WERI-Rb-1 (cell line): ENCODE measurements around the gene ESR2.

Source experiments
- DNase-seq: peaks from one replicate; pipeline ENCODE4 v3.0.0-alpha.2; 2020
- H3K27ac ChIP-seq: fragments of 250-450 bp; sonication (Bioruptor Pico); 2 replicates; pipeline ENCODE4 v1.5.1; 2020; ENCODE audit warnings: mild to moderate bottlenecking, moderate library complexity
- H3K27me3 ChIP-seq: fragments of 250-450 bp; sonication (Bioruptor Pico); 2 replicates; pipeline ENCODE4 v1.5.1; 2021; ENCODE audit warnings: mild to moderate bottlenecking, low read depth, moderate library complexity; ENCODE audit not compliant: insufficient read depth, severe bottlenecking
- H3K36me3 ChIP-seq: fragments of 250-450 bp; sonication (Bioruptor Pico); 2 replicates; pipeline ENCODE4 v1.5.1; 2020; ENCODE audit warnings: mild to moderate bottlenecking, moderate library complexity
- H3K4me3 ChIP-seq: 2 replicates; pipeline ENCODE4 v1.5.1; 2011; ENCODE audit warnings: low read depth, mild to moderate bottlenecking, control low read depth, low read length
- H3K9me3 ChIP-seq: fragments of 250-450 bp; sonication (Bioruptor Pico); 2 replicates; pipeline ENCODE4 v1.5.1; 2021; ENCODE audit warnings: mild to moderate bottlenecking, moderate library complexity; ENCODE audit not compliant: severe bottlenecking
- CTCF ChIP-seq: IDR thresholded peaks from 2 replicates; pipeline ENCODE4 v1.5.1; 2011; ENCODE audit warnings: low read depth, mild to moderate bottlenecking, control low read depth, inconsistent platforms, low read length

ESR2 gene

GRCh38 chr14:64296561-64296960 lies 2.4 kb upstream of the ESR2 start:
- no peaks in the 10 kb centered on the region for H3K9me3 ChIP-seq
- no peaks in the 10 kb centered on the region for H3K36me3 ChIP-seq
- DNase-seq = no peak
- no peaks in the 10 kb centered on the region for H3K27me3 ChIP-seq
- no peak overlapping the region for H3K4me3 ChIP-seq
- no peak for TF ChIP-seq CTCF
- H3K27ac ChIP-seq = no peak overlapping the region

- TF ChIP-seq CTCF = peak; percentile 91
- H3K9me3 ChIP-seq = no peaks in the 10 kb centered on the region
- peak; percentile 88 for DNase-seq
- no peaks in the 10 kb centered on the region for H3K36me3 ChIP-seq
- H3K27ac ChIP-seq = no peak overlapping the region
- H3K4me3 ChIP-seq = peak overlapping the region; percentile 58
- no peaks in the 10 kb centered on the region for H3K27me3 ChIP-seq
Observed at GRCh38 chr14:64294672-64295413, 672 bp upstream of the ESR2 start.

- no peak for TF ChIP-seq CTCF
- H3K36me3 ChIP-seq = no peaks in the 10 kb centered on the region
- H3K27ac ChIP-seq = no peak overlapping the region
- H3K9me3 ChIP-seq = no peaks in the 10 kb centered on the region
- H3K27me3 ChIP-seq = no peaks in the 10 kb centered on the region
- no peak for DNase-seq
- H3K4me3 ChIP-seq = no peak overlapping the region
Observed at GRCh38 chr14:64292197-64292596, 2.0 kb downstream of the ESR2 start.

GRCh38 chr14:64289571-64289970 lies 4.6 kb downstream of the ESR2 start:
- no peaks in the 10 kb centered on the region for H3K27me3 ChIP-seq
- no peak overlapping the region for H3K4me3 ChIP-seq
- H3K9me3 ChIP-seq = no peaks in the 10 kb centered on the region
- no peak for TF ChIP-seq CTCF
- H3K27ac ChIP-seq = no peak overlapping the region
- no peak for DNase-seq
- H3K36me3 ChIP-seq = no peaks in the 10 kb centered on the region

GRCh38 chr14:64281805-64282204 lies 12.4 kb downstream of the ESR2 start:
- Histone ChIP-seq H3K27ac (no peak overlapping the region), H3K27me3 (no peaks in the 10 kb centered on the region), H3K36me3 (no peaks in the 10 kb centered on the region), H3K9me3 (no peaks in the 10 kb centered on the region), H3K4me3 (no peak overlapping the region)
- TF ChIP-seq CTCF = no peak
- DNase-seq = no peak
